Measurements from ENCODE around the gene SLC16A3. TPM values are rescaled to one million over a fixed set of nuclear protein-coding genes. Genes with fewer than 3 reads are reported as not detected.

SLC16A3 gene
- total RNA-seq, 1 experiment from 2014 or later: 652 TPM

- Histone ChIP-seq H3K36me3 (peaks cover 97% of the 10 kb centered on the region), H3K4me3 (no peak overlapping the region)
Observed at GRCh38 chr17:82262344-82262743, 33.5 kb downstream of the SLC16A3 start.

GRCh38 chr17:82263641-82264040, 34.8 kb downstream of the SLC16A3 start:
- H3K36me3 ChIP-seq: peaks cover 94% of the 10 kb centered on the region
- H3K27me3 ChIP-seq: no peaks in the 10 kb centered on the region
- DNase-seq: no peak
- no peaks in the 10 kb centered on the region for H3K9me3 ChIP-seq
- H3K4me3 ChIP-seq: no peak overlapping the region

More at GRCh38 chr17:82262344-82262743, 33.5 kb downstream of the SLC16A3 start:
- Histone ChIP-seq H3K9me3 (no peaks in the 10 kb centered on the region), H3K27me3 (no peaks in the 10 kb centered on the region)
- no peak for DNase-seq

- Histone ChIP-seq H3K4me3 (no peak overlapping the region), H3K36me3 (peaks cover 88% of the 10 kb centered on the region), H3K9me3 (no peaks in the 10 kb centered on the region), H3K27me3 (no peaks in the 10 kb centered on the region)
- DNase-seq: no peak
Observed at GRCh38 chr17:82266142-82266541, 37.3 kb downstream of the SLC16A3 start.

- Histone ChIP-seq H3K4me3 (no peak overlapping the region), H3K27me3 (no peaks in the 10 kb centered on the region), H3K36me3 (peaks cover 85% of the 10 kb centered on the region), H3K9me3 (no peaks in the 10 kb centered on the region)
- DNase-seq: peak; percentile 99
Observed at GRCh38 chr17:82267575-82268379, 38.9 kb downstream of the SLC16A3 start.

GRCh38 chr17:82269138-82269881, 40.5 kb downstream of the SLC16A3 start:
- Histone ChIP-seq H3K36me3 (peaks cover 72% of the 10 kb centered on the region), H3K9me3 (no peaks in the 10 kb centered on the region), H3K4me3 (no peak overlapping the region), H3K27me3 (no peaks in the 10 kb centered on the region)
- DNase-seq: no peak

- DNase-seq: no peak
Observed at GRCh38 chr17:82269882-82270500, 41.1 kb downstream of the SLC16A3 start.

GRCh38 chr17:82270651-82271050, 41.8 kb downstream of the SLC16A3 start:
- Histone ChIP-seq H3K9me3 (no peaks in the 10 kb centered on the region), H3K27me3 (no peaks in the 10 kb centered on the region), H3K4me3 (no peak overlapping the region), H3K36me3 (peaks cover 59% of the 10 kb centered on the region)
- DNase-seq: no peak

More at GRCh38 chr17:82269882-82270500, 41.1 kb downstream of the SLC16A3 start:
- Histone ChIP-seq H3K9me3 (no peaks in the 10 kb centered on the region), H3K27me3 (no peaks in the 10 kb centered on the region), H3K36me3 (peaks cover 66% of the 10 kb centered on the region), H3K4me3 (no peak overlapping the region)

- Histone ChIP-seq H3K9me3 (no peaks in the 10 kb centered on the region), H3K36me3 (peaks cover 51% of the 10 kb centered on the region), H3K27me3 (no peaks in the 10 kb centered on the region), H3K4me3 (no peak overlapping the region; the same call in 1 of the 2 replicates)
- no peak for DNase-seq
Observed at GRCh38 chr17:82271401-82271800, 42.6 kb downstream of the SLC16A3 start.

GRCh38 chr17:82272495-82273326, 43.9 kb downstream of the SLC16A3 start:
- Histone ChIP-seq H3K4me3 (peak overlapping the region; percentile 84), H3K9me3 (no peaks in the 10 kb centered on the region), H3K27me3 (no peaks in the 10 kb centered on the region), H3K36me3 (peaks cover 42% of the 10 kb centered on the region)
- DNase-seq: peak; percentile 33

GRCh38 chr17:82273327-82274133, 44.7 kb downstream of the SLC16A3 start, which contains the start of gene CSNK1D:
Gene CSNK1D (minus strand): TSS chr17:82273700. CDS start chr17:82273381, 319 bp downstream.
- Histone ChIP-seq H3K4me3 (peak within 1 kb of the TSS; percentile 84), H3K27me3 (no peaks in the 10 kb centered on the region), H3K36me3 (peaks cover 37% of the 10 kb centered on the region), H3K9me3 (no peaks in the 10 kb centered on the region)
- peak; percentile 89 for DNase-seq

- no peaks in the 10 kb centered on the region for H3K27me3 ChIP-seq
- H3K36me3 ChIP-seq: peaks cover 32% of the 10 kb centered on the region
- H3K9me3 ChIP-seq: no peaks in the 10 kb centered on the region
- peak overlapping the region; percentile 84; the same call in 1 of the 2 replicates for H3K4me3 ChIP-seq
- no peak for DNase-seq
Observed at GRCh38 chr17:82274134-82275020, 45.5 kb downstream of the SLC16A3 start.

- DNase-seq: no peak
- H3K4me3 ChIP-seq: no peak overlapping the region
- no peaks in the 10 kb centered on the region for H3K9me3 ChIP-seq
- no peaks in the 10 kb centered on the region for H3K27me3 ChIP-seq
- H3K36me3 ChIP-seq: peaks cover 25% of the 10 kb centered on the region
Observed at GRCh38 chr17:82275326-82275725, 46.5 kb downstream of the SLC16A3 start.

GRCh38 chr17:82276938-82277337, 48.1 kb downstream of the SLC16A3 start:
- no peaks in the 10 kb centered on the region for H3K27me3 ChIP-seq
- H3K36me3 ChIP-seq: peaks cover 8% of the 10 kb centered on the region
- no peaks in the 10 kb centered on the region for H3K9me3 ChIP-seq
- DNase-seq: no peak
- no peak overlapping the region for H3K4me3 ChIP-seq

GRCh38 chr17:82277851-82278250, 49.0 kb downstream of the SLC16A3 start:
- no peaks in the 10 kb centered on the region for H3K27me3 ChIP-seq
- H3K36me3 ChIP-seq: peaks cover 2% of the 10 kb centered on the region; the same call in 1 of the 2 replicates
- no peak overlapping the region for H3K4me3 ChIP-seq
- no peak for DNase-seq
- H3K9me3 ChIP-seq: no peaks in the 10 kb centered on the region

- no peak for DNase-seq
- H3K36me3 ChIP-seq: no peaks in the 10 kb centered on the region
- no peaks in the 10 kb centered on the region for H3K27me3 ChIP-seq
- H3K9me3 ChIP-seq: no peaks in the 10 kb centered on the region
- no peak overlapping the region for H3K4me3 ChIP-seq
Observed at GRCh38 chr17:82278308-82278707, 49.5 kb downstream of the SLC16A3 start.

All from MG63 (cell line).